Natural killer cell (primary cell): ENCODE results near the gene ZDHHC14. TPM values are rescaled to one million over a fixed set of nuclear protein-coding genes. Genes with fewer than 3 reads are reported as not detected.

Source experiments
- ATAC-seq, 3 donors: fragments of 150-1000 bp in 2 of 3; fragments of 200-7000 bp in 1 of 3; cut with Tn5 transposase; 1 replicate in 1 of 3; 2 replicates in 2 of 3; pipeline ENCODE4 v1.10.0; 2021; ENCODE audit warnings: mild to moderate bottlenecking in 2 of 3, moderate library complexity in 2 of 3
- DNase-seq, 2 donors: peaks; one replicate each; pipeline versions ENCODE4 v3.0.0 to v3.0.0-alpha.2; 2013 to 2021; ENCODE audit warnings: mixed read lengths in 1 of 2
- H3K27ac ChIP-seq: one replicate; pipeline ENCODE4 v1.5.1; 2013; ENCODE audit warnings: mild to moderate bottlenecking, low read length
- H3K27me3 ChIP-seq: one replicate; pipeline ENCODE4 v1.6.1; 2013; ENCODE audit warnings: low read length; ENCODE audit not compliant: control insufficient read depth, insufficient read depth
- H3K36me3 ChIP-seq: one replicate; pipeline ENCODE4 v1.6.1; 2013; ENCODE audit warnings: low read length; ENCODE audit not compliant: control insufficient read depth, insufficient read depth
- H3K4me1 ChIP-seq: one replicate; pipeline ENCODE4 v1.6.1; 2013; ENCODE audit warnings: low read length; ENCODE audit not compliant: control insufficient read depth, insufficient read depth
- H3K4me3 ChIP-seq: one replicate; pipeline ENCODE4 v1.5.1; 2013; ENCODE audit warnings: low read length
- H3K9me3 ChIP-seq: one replicate; pipeline ENCODE4 v1.6.1; 2013; ENCODE audit warnings: low read length; ENCODE audit not compliant: control insufficient read depth, insufficient read depth
- H3K27ac Mint-ChIP-seq, 2 donors: one replicate each; pipeline ENCODE4 v1.8.0; 2022; ENCODE audit warnings: mild to moderate bottlenecking in 2 of 2, mixed read lengths in 2 of 2, moderate library complexity in 1 of 2
- H3K27me3 Mint-ChIP-seq, 2 donors: one replicate each; pipeline ENCODE4 v1.8.0; 2022; ENCODE audit warnings: low read depth in 2 of 2, mixed read lengths in 2 of 2
- H3K36me3 Mint-ChIP-seq: one replicate; pipeline ENCODE4 v1.8.0; 2022; ENCODE audit warnings: mixed read lengths
- H3K4me1 Mint-ChIP-seq, 2 donors: one replicate each; pipeline ENCODE4 v1.8.0; 2022; ENCODE audit warnings: mixed read lengths in 2 of 2
- H3K4me3 Mint-ChIP-seq: one replicate; pipeline ENCODE4 v1.8.0; 2022; ENCODE audit warnings: mild to moderate bottlenecking, moderate library complexity, mixed read lengths
- H3K9me3 Mint-ChIP-seq, 2 donors: one replicate each; pipeline ENCODE4 v1.8.0; 2022; ENCODE audit warnings: mixed read lengths in 2 of 2
- CTCF ChIP-seq: fragments of 200-600 bp; IDR thresholded peaks from one replicate; pipeline ENCODE4 v1.8.0; 2022; ENCODE audit warnings: antibody characterized with exemption
- WGBS: methylation state at CpG from one replicate; pipeline ENCODE4 v1.1.7; 2013; ENCODE audit warnings: missing lambda C conversion rate; ENCODE audit not compliant: insufficient coverage; 5-methylcytosine and 5-hydroxymethylcytosine counted together
- intact Hi-C: fragments of 100-400 bp; cut with micrococcal nuclease; formaldehyde crosslinking; loops from one replicate; pipeline ENCODE4 v1.14.2; 2022
- total RNA-seq, 4 donors: library from RNA; stranded (reverse); fragments of 120-200 nt in 1 of 4; gene quantifications; one replicate each; pipeline versions ENCODE4 v1.2.3 to v1.2.4, GENCODE V29; 2013 to 2022

ZDHHC14 gene
- total RNA-seq, 3 donors from 2014 or later (not counting 1 experiment from before 2014, with no cell fraction given) = 6.7 to 11.3 (median 10.6) TPM

GRCh38 chr6:157380458-157380778 is 572 bp upstream of the ZDHHC14 start:
- Mint-ChIP-seq H3K27me3 (no peaks in the 10 kb centered on the region), H3K9me3 (no peaks in the 10 kb centered on the region), H3K27ac (peak overlapping the region; percentile 60 to 72), H3K36me3 (no peaks in the 10 kb centered on the region), H3K4me3 (peak overlapping the region; percentile 87), H3K4me1 (peaks cover 30 to 33% of the 10 kb centered on the region in 2 donors)
- peak overlapping the region; percentile 86 for H3K4me3 ChIP-seq
- no peaks in the 10 kb centered on the region for H3K9me3 ChIP-seq
- no peaks in the 10 kb centered on the region for H3K36me3 ChIP-seq
- WGBS = under 1% methylated on average over 28 of the region's 28 CpGs
- TF ChIP-seq CTCF = no peak
- peak overlapping the region; percentile 73 for H3K27ac ChIP-seq
- peak; percentile 0 to 2 (median 1) for ATAC-seq
- H3K27me3 ChIP-seq = no peaks in the 10 kb centered on the region
- DNase-seq = no peak
- peaks cover 12% of the 10 kb centered on the region for H3K4me1 ChIP-seq
- intact Hi-C loops = loop anchor here (5.0 kb wide), 3 partner anchors 82 to 287 kb away; no protein-coding TSS in a partner anchor

- Mint-ChIP-seq H3K36me3 (no peaks in the 10 kb centered on the region), H3K4me1 (peaks cover 30 to 35% of the 10 kb centered on the region in 2 donors), H3K4me3 (peak overlapping the region; percentile 92), H3K27ac (peak overlapping the region; percentile 78 to 82), H3K27me3 (no peaks in the 10 kb centered on the region), H3K9me3 (no peaks in the 10 kb centered on the region)
- intact Hi-C loops = loop anchor here (1.0 to 5.0 kb wide), 4 partner anchors 59 to 285 kb away; partner anchors contain the start of gene TMEM242
- TF ChIP-seq CTCF = no peak
- peak; percentile 24 to 36 (median 31) for ATAC-seq
- Histone ChIP-seq H3K4me3 (peak overlapping the region; percentile 69), H3K36me3 (no peaks in the 10 kb centered on the region), H3K27me3 (no peaks in the 10 kb centered on the region), H3K27ac (peak overlapping the region; percentile 61), H3K4me1 (peaks cover 12% of the 10 kb centered on the region), H3K9me3 (no peaks in the 10 kb centered on the region)
- WGBS = 2% methylated on average over 94 of the region's 96 CpGs
- peak; percentile 56 to 73 for DNase-seq
These were observed 936 bp downstream of the ZDHHC14 start for GRCh38 chr6:157381631-157382621.

- Histone ChIP-seq H3K4me1 (peaks cover 12% of the 10 kb centered on the region), H3K27me3 (no peaks in the 10 kb centered on the region), H3K27ac (no peak overlapping the region), H3K36me3 (no peaks in the 10 kb centered on the region), H3K9me3 (no peaks in the 10 kb centered on the region), H3K4me3 (no peak overlapping the region)
- no peak for TF ChIP-seq CTCF
- Mint-ChIP-seq H3K27ac (peak overlapping the region; percentile 78 to 82), H3K36me3 (no peaks in the 10 kb centered on the region), H3K27me3 (no peaks in the 10 kb centered on the region), H3K9me3 (no peaks in the 10 kb centered on the region), H3K4me3 (peak overlapping the region; percentile 92), H3K4me1 (peaks cover 30 to 35% of the 10 kb centered on the region in 2 donors)
- DNase-seq (no peak), ATAC-seq (no peak)
- 97% methylated on average over 3 of the region's 4 CpGs for WGBS
- intact Hi-C loops = loop anchor here (5.0 kb wide), 3 partner anchors 79 to 284 kb away; no protein-coding TSS in a partner anchor
These were observed 1.8 kb downstream of the ZDHHC14 start for GRCh38 chr6:157382821-157383220.
